Activated effector memory CD4-positive, alpha-beta T cell treated with Interleukin-2 at 50 U/mL for 16 hours (primary cell): ENCODE data around the gene SOX8.

ENCODE experiments used
- DNase-seq: peaks from one replicate; pipeline ENCODE4 v3.0.0-alpha.2; 2020

Gene SOX8

DNA sequence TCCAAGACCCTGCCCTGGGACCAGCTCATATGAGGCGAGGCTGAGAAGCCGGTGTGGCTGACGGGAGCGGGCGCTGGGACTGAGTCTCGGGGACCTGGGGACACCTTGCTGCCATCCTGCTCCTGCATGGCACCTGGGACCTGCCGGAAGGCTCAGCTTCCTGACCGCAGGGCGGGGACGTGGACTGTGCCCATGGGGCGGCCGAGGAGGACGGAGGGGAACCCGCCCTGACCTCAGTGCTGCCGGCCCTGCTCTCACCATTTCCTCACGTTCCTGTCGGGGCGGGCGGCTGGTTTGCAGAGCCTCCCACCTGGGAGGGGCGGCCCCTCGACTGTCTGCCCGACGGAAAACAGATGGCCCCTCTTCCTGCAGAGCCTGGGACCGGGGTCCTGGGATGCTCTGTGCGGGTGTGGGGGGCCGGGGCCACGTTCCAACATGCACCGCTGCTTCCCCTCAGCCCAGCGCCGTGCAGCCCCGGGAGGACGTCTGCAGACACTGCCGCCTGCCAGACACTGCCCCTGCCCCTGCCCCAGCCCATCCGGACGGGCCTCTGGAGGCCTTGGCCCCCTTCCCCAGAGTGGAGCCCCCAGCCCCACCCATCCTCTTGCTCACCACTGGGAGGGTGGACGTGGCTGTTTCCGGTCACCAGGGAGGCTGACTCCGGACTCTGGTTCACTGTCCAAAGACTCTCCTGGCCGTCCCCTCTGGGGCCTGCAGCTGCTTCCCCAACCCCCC, 47.1 kb downstream of the SOX8 start:
- no peak for DNase-seq

DNA sequence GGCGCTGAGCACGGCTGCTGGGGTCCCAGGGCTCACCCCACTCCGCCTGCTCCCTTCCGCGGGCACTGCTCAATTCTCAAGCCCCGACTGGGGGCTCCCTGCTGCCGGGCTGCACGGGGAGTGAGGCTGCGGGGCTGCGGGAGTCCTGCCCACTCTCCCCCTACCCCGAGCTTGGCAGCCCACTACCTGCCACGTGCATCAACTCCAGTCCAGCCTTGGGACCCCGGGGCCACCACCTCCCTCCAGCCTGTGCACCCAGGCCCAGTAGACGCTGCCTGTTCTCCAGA, 47.6 kb downstream of the SOX8 start:
- DNase-seq: no peak

DNA sequence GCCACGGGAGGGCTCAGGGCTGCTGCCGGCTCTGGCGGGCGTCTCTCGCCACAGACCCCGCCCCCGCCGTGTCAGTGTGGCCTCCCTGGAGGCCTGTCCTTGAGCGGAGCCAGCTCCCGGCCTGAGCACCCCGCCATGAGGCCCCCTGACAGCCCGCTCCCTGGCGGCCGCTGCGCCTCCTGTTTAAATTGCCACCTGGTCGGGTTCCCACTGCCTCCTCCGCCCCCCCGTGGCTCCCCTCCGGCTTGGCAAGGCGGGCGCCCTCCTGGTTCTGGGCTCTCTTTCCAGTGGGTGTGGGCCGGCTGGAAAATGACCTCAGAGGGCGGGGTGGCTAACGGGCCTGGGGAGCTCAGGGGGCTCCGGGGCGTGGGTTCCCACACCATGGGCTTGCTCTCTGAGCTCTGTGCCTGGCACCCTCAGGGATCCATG, 48.9 kb downstream of the SOX8 start:
- DNase-seq: no peak

DNA sequence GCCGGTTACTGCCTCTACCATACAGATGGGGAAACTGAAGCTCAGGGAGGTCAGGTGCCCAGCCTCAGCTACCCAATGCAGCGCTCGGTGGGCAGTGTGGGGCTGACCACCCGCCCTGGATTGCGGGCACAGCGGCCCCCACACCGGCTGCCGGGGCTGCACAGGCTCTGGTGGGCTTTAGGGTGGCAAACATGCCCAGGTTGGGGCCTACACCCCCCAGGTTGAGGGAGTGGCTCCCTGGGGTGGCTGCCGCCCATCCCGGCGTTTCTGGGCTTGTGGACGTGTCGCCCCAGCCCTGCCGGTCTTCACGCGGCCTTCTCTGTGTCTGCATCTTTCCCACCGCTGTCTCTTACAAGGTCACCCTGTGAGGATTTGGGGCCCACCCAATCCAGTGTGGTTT, 50.1 kb downstream of the SOX8 start:
- no peak for DNase-seq

DNA sequence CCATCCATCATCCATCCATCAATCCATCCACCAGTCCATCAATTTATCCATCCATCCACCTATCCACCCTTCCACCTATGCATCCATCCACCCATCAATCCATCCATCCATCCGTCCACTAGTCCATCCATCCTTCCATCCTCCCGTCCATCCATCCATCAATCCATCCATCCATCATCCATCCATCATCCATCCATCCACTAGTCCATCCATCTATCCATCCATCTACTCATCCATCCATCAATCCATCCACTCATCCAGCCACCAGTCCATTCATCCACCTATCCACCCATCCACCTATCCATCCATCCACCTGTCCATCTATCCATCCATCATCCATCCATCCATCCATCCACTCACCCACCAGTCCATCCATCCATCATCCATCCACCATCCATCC, 51.0 kb downstream of the SOX8 start:
- DNase-seq: no peak

DNA sequence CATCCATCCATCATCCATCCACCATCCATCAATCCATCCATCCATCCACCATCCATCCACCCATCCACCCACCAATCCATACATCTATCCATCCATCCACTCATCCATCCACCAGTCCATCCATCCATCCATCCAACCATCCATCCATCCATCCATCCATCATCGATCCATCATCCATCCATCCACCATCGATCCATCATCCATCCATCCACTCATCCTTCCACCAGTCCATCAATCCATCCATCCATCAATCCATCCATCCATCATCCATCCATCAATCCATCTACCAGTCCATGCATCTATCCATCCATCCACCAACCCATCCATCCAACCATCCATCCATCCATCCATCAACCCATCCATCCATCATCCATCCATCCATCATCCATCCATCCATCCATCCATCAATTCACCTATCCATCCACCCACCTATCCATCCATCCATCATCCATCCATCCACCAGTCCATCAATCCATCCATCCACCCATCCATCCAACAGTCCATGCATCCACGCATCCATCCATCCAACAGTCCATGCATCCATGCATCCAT, 51.6 kb downstream of the SOX8 start:
- DNase-seq: no peak

DNA sequence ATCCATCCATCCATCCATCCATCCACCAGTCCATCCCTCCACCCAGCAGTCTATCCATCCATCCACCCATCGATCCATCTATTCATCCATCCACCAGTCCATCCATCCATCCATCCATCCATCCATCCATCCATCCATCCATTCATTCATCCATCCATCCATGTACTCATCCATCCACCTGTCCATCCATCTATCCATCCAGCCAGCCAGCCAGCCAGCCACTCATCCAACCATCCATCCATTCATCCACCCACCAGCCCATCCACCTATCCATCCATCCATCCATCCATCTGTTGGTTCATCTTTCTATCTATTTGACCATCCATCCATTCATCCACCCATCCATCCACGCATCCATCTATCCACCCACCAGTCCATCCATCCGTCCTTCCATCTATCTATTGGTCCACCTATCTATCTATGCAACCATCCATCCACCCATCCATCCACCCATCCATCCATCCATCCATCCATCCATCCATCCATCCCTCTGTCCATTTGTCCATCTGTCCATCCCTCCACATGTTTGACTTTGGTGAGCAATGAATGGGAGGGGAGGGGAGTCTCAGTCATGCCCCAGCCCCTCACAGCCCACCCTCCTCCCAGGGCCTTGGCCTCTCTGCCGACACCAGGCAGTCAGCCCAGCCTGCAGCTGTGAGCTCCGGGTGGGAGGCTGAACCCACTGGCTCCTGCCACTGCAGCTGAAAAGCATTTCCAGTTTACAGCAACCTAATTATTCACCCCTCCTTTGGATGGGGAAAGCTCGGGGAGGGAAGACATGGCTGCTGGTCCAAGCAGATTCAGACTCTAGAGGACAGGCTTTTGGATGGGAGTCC, 52.9 kb downstream of the SOX8 start:
- DNase-seq: no peak

DNA sequence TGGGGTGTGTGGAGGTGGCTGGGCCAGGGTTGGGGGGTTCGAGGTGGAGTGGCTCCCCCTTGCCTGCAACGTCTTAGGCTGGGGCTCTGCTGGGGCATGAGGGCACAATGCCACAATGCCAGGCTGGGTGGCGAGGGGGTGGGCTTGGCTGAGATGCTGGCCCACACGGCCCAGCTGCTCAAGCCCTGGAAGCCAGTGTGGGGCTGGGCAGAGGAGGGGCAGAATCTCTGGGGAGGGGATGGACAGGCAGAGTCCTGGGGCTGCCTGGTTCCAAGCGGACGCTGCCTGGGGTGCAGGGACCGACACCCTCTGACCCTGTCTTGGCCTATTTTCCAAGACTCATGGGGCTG, 53.5 kb downstream of the SOX8 start:
- DNase-seq: no peak

DNA sequence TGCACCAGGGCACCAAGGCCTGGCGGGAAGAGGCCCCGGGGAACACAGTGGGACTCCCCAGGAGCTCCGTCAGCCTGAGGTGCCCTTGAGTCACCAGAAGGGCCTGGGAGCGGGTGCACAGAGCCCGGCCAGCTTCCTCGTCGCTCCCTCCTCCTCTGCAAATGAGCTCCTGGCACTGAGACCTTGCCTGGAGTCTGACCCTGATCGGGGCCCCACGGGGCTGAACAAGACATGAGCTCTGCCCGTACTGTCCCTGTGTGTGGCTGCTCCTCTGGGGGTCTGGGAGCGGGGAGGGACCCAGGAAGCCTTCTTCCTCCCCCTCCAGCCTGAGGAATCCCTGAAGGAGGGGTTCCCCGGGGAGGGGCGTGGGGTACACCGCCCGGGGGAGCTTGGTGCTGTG, 54.6 kb downstream of the SOX8 start:
- DNase-seq: no peak
